ENCODE data around the gene ANKRD12.
"Not testable (repeated sequence)": the region's sequence is repeated elsewhere in the genome, so short reads cannot be mapped to it uniquely, and the experiment has no call there.

The ANKRD12 gene

DNA sequence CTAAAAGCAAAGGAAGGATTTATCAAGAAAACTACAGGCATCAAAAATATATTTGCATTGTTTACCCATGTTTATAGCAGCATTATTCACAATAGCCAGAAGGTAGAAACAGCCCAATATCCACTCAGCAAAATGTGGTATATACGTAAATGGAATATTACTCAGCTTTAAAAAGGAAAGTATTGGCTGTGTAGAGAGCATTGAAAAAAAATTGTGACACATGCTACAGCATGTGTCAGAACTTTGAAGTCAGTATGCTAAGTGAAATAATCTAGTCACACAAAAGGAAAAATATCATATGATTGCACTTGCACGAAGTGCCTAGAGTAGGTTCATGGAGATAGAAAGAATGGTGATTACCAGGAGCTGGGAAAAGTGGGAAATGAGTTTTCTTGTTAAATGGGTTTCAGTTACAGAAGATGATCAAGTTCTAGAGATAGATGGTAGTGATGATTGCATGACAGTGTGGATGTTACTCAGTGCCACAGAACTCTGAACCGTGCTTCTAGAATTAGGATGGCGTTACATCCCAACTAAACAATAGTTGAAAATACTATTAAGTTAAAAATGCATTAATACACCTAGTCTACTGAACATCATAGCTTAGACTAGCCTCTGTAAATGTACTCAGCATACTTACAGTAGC, 20.1 kb downstream of the ANKRD12 start:
- TF ChIP-seq, protein P1, sequence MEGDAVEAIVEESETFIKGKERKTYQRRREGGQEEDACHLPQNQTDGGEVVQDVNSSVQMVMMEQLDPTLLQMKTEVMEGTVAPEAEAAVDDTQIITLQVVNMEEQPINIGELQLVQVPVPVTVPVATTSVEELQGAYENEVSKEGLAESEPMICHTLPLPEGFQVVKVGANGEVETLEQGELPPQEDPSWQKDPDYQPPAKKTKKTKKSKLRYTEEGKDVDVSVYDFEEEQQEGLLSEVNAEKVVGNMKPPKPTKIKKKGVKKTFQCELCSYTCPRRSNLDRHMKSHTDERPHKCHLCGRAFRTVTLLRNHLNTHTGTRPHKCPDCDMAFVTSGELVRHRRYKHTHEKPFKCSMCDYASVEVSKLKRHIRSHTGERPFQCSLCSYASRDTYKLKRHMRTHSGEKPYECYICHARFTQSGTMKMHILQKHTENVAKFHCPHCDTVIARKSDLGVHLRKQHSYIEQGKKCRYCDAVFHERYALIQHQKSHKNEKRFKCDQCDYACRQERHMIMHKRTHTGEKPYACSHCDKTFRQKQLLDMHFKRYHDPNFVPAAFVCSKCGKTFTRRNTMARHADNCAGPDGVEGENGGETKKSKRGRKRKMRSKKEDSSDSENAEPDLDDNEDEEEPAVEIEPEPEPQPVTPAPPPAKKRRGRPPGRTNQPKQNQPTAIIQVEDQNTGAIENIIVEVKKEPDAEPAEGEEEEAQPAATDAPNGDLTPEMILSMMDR (IDR thresholded peaks at IDR 0.05), result no peak
- Histone ChIP-seq H2AFZ (no peak overlapping the region), H3K9ac (no peak overlapping the region), H3K4me3 (ENCODE audit: low read depth, low read length) (no peak overlapping the region), H3K4me1 (peaks cover 12% of the 10 kb centered on the region), H3K36me3 (ENCODE audit: control insufficient read depth, insufficient read depth, low read length) (no peaks in the 10 kb centered on the region), H3K79me2 (peaks cover 48% of the 10 kb centered on the region), H3K27me3 (ENCODE audit: control insufficient read depth, insufficient read depth, low read length) (no peaks in the 10 kb centered on the region), H3K27ac (no peak overlapping the region), H3K4me2 (ENCODE audit: low read length) (no peak overlapping the region), H3K9me3 (ENCODE audit: control insufficient read depth, low read length) (no peaks in the 10 kb centered on the region)

DNA sequence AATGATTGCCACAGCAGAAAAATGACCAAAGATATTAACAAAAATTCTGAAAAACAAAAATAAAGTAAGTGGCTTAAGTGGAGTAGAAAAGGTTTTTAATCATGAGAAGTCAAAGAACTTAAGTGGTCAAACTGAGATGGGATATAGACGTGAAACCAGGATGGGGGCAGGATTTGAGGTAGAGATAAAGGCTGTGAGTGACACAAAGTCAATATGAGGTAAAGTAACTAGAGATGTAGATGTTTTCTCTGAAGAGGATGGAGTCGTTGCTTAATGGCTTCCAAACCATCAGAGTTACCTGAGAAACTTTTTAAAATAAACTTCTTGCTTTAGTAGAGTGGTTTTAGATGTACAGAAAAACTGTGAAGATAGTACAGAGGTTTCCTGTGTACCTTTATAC, 21.2 kb downstream of the ANKRD12 start:
- Histone ChIP-seq H2AFZ (no peak overlapping the region), H3K9me3 (ENCODE audit: control insufficient read depth, low read length) (no peaks in the 10 kb centered on the region), H3K79me2 (peaks cover 53% of the 10 kb centered on the region), H3K27ac (no peak overlapping the region), H3K9ac (no peak overlapping the region), H3K4me3 (ENCODE audit: low read depth, low read length) (no peak overlapping the region), H3K4me2 (ENCODE audit: low read length) (no peak overlapping the region), H3K27me3 (ENCODE audit: control insufficient read depth, insufficient read depth, low read length) (no peaks in the 10 kb centered on the region), H3K4me1 (peaks cover 12% of the 10 kb centered on the region), H3K36me3 (ENCODE audit: control insufficient read depth, insufficient read depth, low read length) (no peaks in the 10 kb centered on the region)
- TF ChIP-seq, protein P1 (IDR thresholded peaks at IDR 0.05), result no peak

DNA sequence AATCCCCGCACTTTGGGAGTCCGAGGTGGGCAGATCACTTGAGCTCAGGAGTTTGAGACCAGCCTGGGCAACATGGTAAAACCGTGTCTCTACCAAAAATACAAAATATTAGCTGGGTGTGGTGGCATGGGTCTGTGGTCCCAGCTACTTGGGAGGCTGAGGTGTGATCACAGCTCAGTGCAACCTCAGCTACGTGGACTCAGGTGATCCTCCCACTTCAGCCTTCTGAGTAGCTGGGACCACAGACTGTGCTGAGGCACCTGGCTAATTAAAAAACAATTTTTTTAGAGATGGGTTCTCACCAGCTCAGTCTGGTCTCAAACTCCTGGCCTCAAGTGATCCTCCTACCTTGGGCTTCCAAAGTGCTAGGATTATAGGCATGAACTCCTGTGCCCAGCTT, 23.4 kb downstream of the ANKRD12 start:
- H3K27ac ChIP-seq, result no peak overlapping the region
- no peak overlapping the region for H2AFZ ChIP-seq
- TF ChIP-seq, protein P1 (IDR thresholded peaks at IDR 0.05), result no peak
- peaks cover 12% of the 10 kb centered on the region for H3K4me1 ChIP-seq
- H3K36me3 ChIP-seq (ENCODE audit: control insufficient read depth, insufficient read depth, low read length), result no peaks in the 10 kb centered on the region
- H3K27me3 ChIP-seq (ENCODE audit: control insufficient read depth, insufficient read depth, low read length), result no peaks in the 10 kb centered on the region
- no peak overlapping the region for H3K4me2 ChIP-seq (ENCODE audit: low read length)
- no peak overlapping the region for H3K4me3 ChIP-seq (ENCODE audit: low read depth, low read length)
- H3K79me2 ChIP-seq, result peaks cover 56% of the 10 kb centered on the region
- H3K9me3 ChIP-seq (ENCODE audit: control insufficient read depth, low read length), result no peaks in the 10 kb centered on the region
- H3K9ac ChIP-seq, result no peak overlapping the region

DNA sequence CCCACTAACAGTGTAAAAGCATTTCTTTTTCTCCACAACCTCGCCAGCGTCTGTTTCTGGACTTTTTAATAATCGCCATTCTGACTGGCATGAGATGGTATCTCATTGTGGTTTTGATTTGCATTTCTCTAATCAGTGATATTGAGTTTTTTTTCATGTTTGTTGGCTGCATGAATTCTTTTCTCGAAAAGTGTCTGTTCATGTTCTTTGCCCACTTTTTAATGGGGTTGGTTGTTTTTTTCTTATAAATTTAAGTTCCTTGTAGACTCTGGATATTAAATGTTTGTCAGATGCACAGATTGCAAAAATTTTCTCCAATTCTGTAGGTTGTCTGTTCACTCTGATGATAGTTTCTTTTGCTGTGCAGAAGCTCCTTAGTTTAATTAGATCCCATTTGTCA, 26.1 kb downstream of the ANKRD12 start:
- not testable (repeated sequence) for H3K36me3 ChIP-seq (ENCODE audit: control insufficient read depth, insufficient read depth, low read length); H3K4me2 ChIP-seq (ENCODE audit: low read length)
- H3K79me2 ChIP-seq, result peaks cover 55% of the 10 kb centered on the region

DNA sequence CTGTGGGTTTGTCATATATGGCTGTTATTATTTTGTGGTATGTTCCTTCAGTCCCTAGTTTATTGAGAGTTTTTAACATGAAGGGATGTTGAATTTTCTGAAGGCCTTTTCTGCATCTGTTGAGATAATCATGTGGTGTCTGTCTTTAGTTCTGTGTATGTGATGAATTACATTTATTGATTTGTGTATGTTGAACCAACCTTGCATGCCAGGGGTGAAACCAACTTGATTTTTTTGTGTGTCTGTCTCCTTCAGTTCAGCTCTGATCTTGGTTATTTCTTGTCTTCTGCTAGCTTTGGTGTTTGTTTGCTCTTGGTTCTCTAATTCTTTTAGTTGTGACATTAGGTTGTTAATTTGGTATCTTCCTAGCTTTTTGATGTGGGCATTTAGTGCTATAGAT, 27.6 kb downstream of the ANKRD12 start:
- H2AFZ ChIP-seq; H3K9ac ChIP-seq; H3K27me3 ChIP-seq (ENCODE audit: control insufficient read depth, insufficient read depth, low read length); H3K9me3 ChIP-seq (ENCODE audit: control insufficient read depth, low read length); H3K4me1 ChIP-seq; H3K36me3 ChIP-seq (ENCODE audit: control insufficient read depth, insufficient read depth, low read length); H3K27ac ChIP-seq; H3K4me2 ChIP-seq (ENCODE audit: low read length); H3K4me3 ChIP-seq (ENCODE audit: low read depth, low read length): not testable (repeated sequence)
- peaks cover 61% of the 10 kb centered on the region for H3K79me2 ChIP-seq

More for the DNA sequence above, 26.1 kb downstream of the ANKRD12 start:
- H3K4me3 ChIP-seq (ENCODE audit: low read depth, low read length); H2AFZ ChIP-seq; H3K9ac ChIP-seq; H3K9me3 ChIP-seq (ENCODE audit: control insufficient read depth, low read length); H3K27ac ChIP-seq; H3K4me1 ChIP-seq; H3K27me3 ChIP-seq (ENCODE audit: control insufficient read depth, insufficient read depth, low read length): not testable (repeated sequence)

DNA sequence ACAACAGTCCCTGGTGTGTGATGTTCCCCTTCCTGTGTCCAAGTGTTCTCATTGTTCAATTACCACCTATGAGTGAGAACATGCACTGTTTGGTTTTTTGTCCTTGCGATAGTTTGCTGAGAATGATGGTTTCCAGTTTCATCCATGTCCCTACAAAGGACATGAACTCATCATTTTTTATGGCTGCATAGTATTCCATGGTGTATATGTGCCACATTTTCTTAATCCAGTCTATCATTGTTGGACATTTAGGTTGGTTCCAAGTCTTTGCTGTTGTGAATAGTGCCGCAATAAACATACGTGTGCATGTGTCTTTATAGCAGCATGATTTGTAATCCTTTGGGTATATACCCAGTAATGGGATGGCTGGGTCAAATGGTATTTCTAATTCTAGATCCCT, 29.3 kb downstream of the ANKRD12 start:
- peaks cover 58% of the 10 kb centered on the region for H3K79me2 ChIP-seq
- H2AFZ ChIP-seq; H3K4me1 ChIP-seq; H3K9me3 ChIP-seq (ENCODE audit: control insufficient read depth, low read length); H3K36me3 ChIP-seq (ENCODE audit: control insufficient read depth, insufficient read depth, low read length); H3K27ac ChIP-seq; H3K27me3 ChIP-seq (ENCODE audit: control insufficient read depth, insufficient read depth, low read length); H3K9ac ChIP-seq; H3K4me2 ChIP-seq (ENCODE audit: low read length); H3K4me3 ChIP-seq (ENCODE audit: low read depth, low read length): not testable (repeated sequence)

DNA sequence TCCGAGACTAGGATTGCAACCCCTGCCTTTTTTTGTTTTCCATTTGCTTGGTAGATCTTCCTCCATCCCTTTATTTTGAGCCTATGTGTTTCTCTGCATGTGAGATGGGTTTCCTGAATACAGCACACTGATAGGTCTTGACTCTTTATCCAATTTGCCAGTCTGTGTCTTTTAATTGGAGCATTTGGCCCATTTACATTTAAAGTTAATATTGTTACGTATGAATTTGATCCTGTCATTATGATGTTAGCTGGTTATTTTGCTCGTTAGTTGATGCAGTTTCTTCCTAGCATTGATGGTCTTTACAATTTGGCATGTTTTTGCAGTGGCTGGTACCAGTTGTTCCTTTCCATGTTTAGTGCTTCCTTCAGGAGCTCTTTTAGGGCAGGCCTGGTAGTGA, 32.9 kb downstream of the ANKRD12 start:
- not testable (repeated sequence) for H3K27me3 ChIP-seq (ENCODE audit: control insufficient read depth, insufficient read depth, low read length); H3K4me3 ChIP-seq (ENCODE audit: low read depth, low read length)

DNA sequence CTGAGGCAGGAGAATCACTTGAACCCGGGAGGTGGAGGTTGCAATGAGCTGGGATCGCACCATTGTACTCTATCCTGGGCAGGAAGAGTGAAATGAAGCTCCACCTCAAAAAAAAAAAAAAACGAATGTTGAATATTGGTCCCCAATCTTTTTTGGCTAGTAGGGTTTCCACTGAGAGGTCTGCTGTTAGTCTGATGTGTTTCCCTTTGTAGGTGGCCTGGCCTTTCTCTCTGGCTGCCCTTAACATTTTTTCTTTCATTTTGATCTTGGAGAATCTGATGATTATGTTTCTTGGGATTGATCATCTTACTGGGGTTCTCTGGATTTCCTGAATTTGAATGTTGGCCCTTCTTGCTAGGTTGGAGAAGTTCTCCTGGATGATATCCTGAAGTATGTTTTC, 35.3 kb downstream of the ANKRD12 start:
- not testable (repeated sequence) for H2AFZ ChIP-seq; H3K9ac ChIP-seq; H3K27me3 ChIP-seq (ENCODE audit: control insufficient read depth, insufficient read depth, low read length); H3K9me3 ChIP-seq (ENCODE audit: control insufficient read depth, low read length); H3K27ac ChIP-seq; H3K36me3 ChIP-seq (ENCODE audit: control insufficient read depth, insufficient read depth, low read length); H3K4me1 ChIP-seq; H3K4me3 ChIP-seq (ENCODE audit: low read depth, low read length); H3K4me2 ChIP-seq (ENCODE audit: low read length)
- peaks cover 48% of the 10 kb centered on the region for H3K79me2 ChIP-seq

More for the DNA sequence above, 32.9 kb downstream of the ANKRD12 start:
- H3K4me1 ChIP-seq; H3K27ac ChIP-seq; H3K4me2 ChIP-seq (ENCODE audit: low read length); H3K9me3 ChIP-seq (ENCODE audit: control insufficient read depth, low read length); H3K9ac ChIP-seq; H3K36me3 ChIP-seq (ENCODE audit: control insufficient read depth, insufficient read depth, low read length); H2AFZ ChIP-seq: not testable (repeated sequence)
- H3K79me2 ChIP-seq, result peaks cover 56% of the 10 kb centered on the region

Measured in parathyroid adenoma (tissue), 2 donors.